K562 (cell line): ENCODE measurements around the gene RTL1. TPM values are rescaled to one million over a fixed set of nuclear protein-coding genes. Genes with fewer than 3 reads are reported as not detected.
A peak's percentile ranks its signal among the peaks of the same experiment; 100 is the strongest.

Experiments
- ARID1B ChIP-seq: fragments of 450-650 bp; IDR thresholded peaks from 2 replicates; pipeline ENCODE4 v1.6.1; 2016; ENCODE audit warnings: antibody characterized with exemption, mild to moderate bottlenecking, inconsistent platforms
- ATF7 ChIP-seq: fragments of 450-650 bp; IDR thresholded peaks from 2 replicates; pipeline ENCODE4 v1.7.1; 2014; ENCODE audit warnings: mild to moderate bottlenecking, moderate library complexity
- CBX1 ChIP-seq: sonication (generic); IDR thresholded peaks from 2 replicates; pipeline ENCODE4 v1.6.1; 2016; ENCODE audit warnings: antibody characterized with exemption, low read depth, mild to moderate bottlenecking
- CC2D1A ChIP-seq: fragments of 450-650 bp; IDR thresholded peaks from 2 replicates; pipeline ENCODE4 v1.6.1; 2017; ENCODE audit warnings: mild to moderate bottlenecking
- CHCHD3 ChIP-seq: fragments of 250-450 bp; sonication (Bioruptor Pico); IDR thresholded peaks from 2 replicates; pipeline ENCODE4 v2.1.2; 2022; ENCODE audit warnings: mild to moderate bottlenecking
- ERF ChIP-seq: fragments of 450-650 bp; formaldehyde crosslinking; IDR thresholded peaks from 2 replicates; pipeline ENCODE4 v1.4.0; 2020; ENCODE audit warnings: mild to moderate bottlenecking, mixed read lengths
- FIP1L1 ChIP-seq: fragments of 200-400 bp; formaldehyde crosslinking; IDR thresholded peaks from 2 replicates; pipeline ENCODE4 v1.6.1; 2018; ENCODE audit warnings: mild to moderate bottlenecking, low read depth, low read length; ENCODE audit not compliant: poor library complexity, severe bottlenecking
- GMEB1 ChIP-seq: fragments of 250-450 bp; sonication (Bioruptor Pico); IDR thresholded peaks from 2 replicates; pipeline ENCODE4 v1.4.0; 2020; ENCODE audit warnings: mild to moderate bottlenecking
- GTF2A2 ChIP-seq: IDR thresholded peaks from 2 replicates; pipeline ENCODE4 v1.6.1; 2016; ENCODE audit warnings: mild to moderate bottlenecking, missing genetic modification characterization, missing compliant biosample characterization
- HES1 ChIP-seq: fragments of 450-650 bp; IDR thresholded peaks from 2 replicates; pipeline ENCODE4 v1.6.1; 2016; ENCODE audit warnings: low read depth, mild to moderate bottlenecking, moderate library complexity
- ILF3 ChIP-seq: fragments of 450-650 bp; IDR thresholded peaks from 2 replicates; pipeline ENCODE4 v1.6.1; 2018; ENCODE audit warnings: antibody characterized with exemption, mild to moderate bottlenecking, moderate library complexity, borderline replicate concordance
- KDM4B ChIP-seq, 2 experiments: fragments of 450-650 bp in 1 of 2; sonication (generic) in 1 of 2; IDR thresholded peaks; 2 replicates each; pipeline ENCODE4 v1.6.1; 2016 to 2017; ENCODE audit warnings: borderline replicate concordance in 2 of 2, antibody characterized with exemption in 1 of 2, low read depth in 1 of 2, mild to moderate bottlenecking in 1 of 2
- MLX ChIP-seq, 2 experiments: fragments of 450-650 bp in 1 of 2; sonication (generic) in 1 of 2; formaldehyde crosslinking; conservative IDR thresholded peaks; 2 replicates each; pipeline versions ENCODE4 v1.4.0 to v1.8.1; 2020 to 2022; ENCODE audit warnings: mild to moderate bottlenecking in 1 of 2, missing genetic modification reagents in 1 of 2
- PKNOX1 ChIP-seq: fragments of 450-650 bp; IDR thresholded peaks from 2 replicates; pipeline ENCODE4 v1.6.1; 2016
- RFX7 ChIP-seq: fragments of 250-450 bp; sonication (Bioruptor Pico); IDR thresholded peaks from 2 replicates; pipeline ENCODE4 v1.5.1; 2021; ENCODE audit warnings: mild to moderate bottlenecking
- SIN3A ChIP-seq, 2 experiments: fragments of 150-350 bp in 1 of 2; IDR thresholded peaks; 2 replicates each; pipeline ENCODE4 v1.6.1; 2011 to 2016; ENCODE audit warnings: borderline replicate concordance in 2 of 2, low read depth in 2 of 2, low read length in 2 of 2, mild to moderate bottlenecking in 2 of 2, moderate library complexity in 2 of 2; ENCODE audit not compliant: control insufficient read depth in 1 of 2
- SMARCE1 ChIP-seq: fragments of 450-650 bp; IDR thresholded peaks from 2 replicates; pipeline ENCODE4 v1.7.1; 2016; ENCODE audit warnings: mild to moderate bottlenecking
- TOE1 ChIP-seq, 2 experiments: fragments of 450-650 bp in 1 of 2; sonication (generic) in 1 of 2; formaldehyde crosslinking in 1 of 2; IDR thresholded peaks; 2 replicates each; pipeline versions ENCODE4 v1.7.1 to v1.8.0; 2016 to 2022; ENCODE audit warnings: borderline replicate concordance in 2 of 2, mild to moderate bottlenecking in 2 of 2, antibody characterized with exemption in 1 of 2, inconsistent platforms in 1 of 2, low read depth in 1 of 2, missing genetic modification reagents in 1 of 2, moderate library complexity in 1 of 2
- ZNF12 ChIP-seq: sonication (generic); formaldehyde crosslinking; IDR thresholded peaks from 2 replicates; pipeline ENCODE4 v1.4.0; 2020; ENCODE audit warnings: mild to moderate bottlenecking, missing genetic modification reagents
- ZNF174 ChIP-seq: fragments of 250-450 bp; sonication (Bioruptor Pico); IDR thresholded peaks from 2 replicates; pipeline ENCODE4 v1.4.0; 2020; ENCODE audit warnings: mild to moderate bottlenecking
- ZNF184 ChIP-seq: sonication (generic); formaldehyde crosslinking; IDR thresholded peaks from 2 replicates; pipeline ENCODE4 v1.5.0; 2020; ENCODE audit warnings: missing genetic modification reagents
- ZNF445 ChIP-seq: fragments of 250-450 bp; sonication (Bioruptor Pico); IDR thresholded peaks from 2 replicates; pipeline ENCODE4 v1.4.0; 2020; ENCODE audit warnings: low read depth, mild to moderate bottlenecking, moderate library complexity
- ZNF79 ChIP-seq: fragments of 250-450 bp; sonication (Bioruptor Pico); IDR thresholded peaks from 2 replicates; pipeline ENCODE4 v1.4.0; 2020; ENCODE audit warnings: low read depth, mild to moderate bottlenecking, moderate library complexity
- polyA plus RNA-seq, 8 experiments: library from polyadenylated mRNA; depleted of rRNA in 4 of 8; stranded (reverse) in 5 of 8; unstranded in 3 of 8; fragments of >200 nt; fragmentation: Nextera tagmentation in 2 of 8; fragmentation: Illumina TruSeq in 1 of 8; extraction: Ambion mirVana in 2 of 8; extraction: Trizol in 1 of 8; gene quantifications; 2 replicates each; pipeline versions ENCODE4 v1.2.1 to v1.2.3, GENCODE V29; 2011 to 2014; ENCODE audit warnings: inconsistent platforms in 1 of 8, missing spikeins in 1 of 8
- total RNA-seq, 7 experiments: library from RNA; depleted of rRNA in 6 of 7; stranded (reverse); fragments of >200 nt in 6 of 7; fragmentation: Illumina TruSeq in 2 of 7; extraction: Trizol in 2 of 7; gene quantifications; 2 replicates each; pipeline versions ENCODE4 v1.2.1 to v1.2.3, GENCODE V29; 2011 to 2021; ENCODE audit warnings: low replicate concordance in 1 of 7

RTL1 gene
- total and polyA plus RNA-seq, 9 of the 15 experiments (the other 6 are each of a cell fraction or from before 2014, with no cell fraction given): not detected

- TF ChIP-seq MLX (CRISPR knock-in tag; conservative IDR thresholded peaks at IDR 0.05) (no peak), SIN3A (IDR thresholded peaks at IDR 0.05; ENCODE audit: borderline replicate concordance in 2 of 2, control insufficient read depth in 1 of 2, low read depth in 2 of 2, low read length in 2 of 2) (no peak), RFX7 (no peak), ATF7 (peak; percentile 67), TOE1 (IDR thresholded peaks at IDR 0.05; ENCODE audit: borderline replicate concordance) (peak; percentile 81), TOE1 (CRISPR knock-in tag; IDR thresholded peaks at IDR 0.05; ENCODE audit: borderline replicate concordance, low read depth) (no peak), ZNF445 (CRISPR knock-in tag) (no peak), CC2D1A (no peak), CBX1 (no peak), ZNF12 (CRISPR knock-in tag) (no peak), PKNOX1 (peak; percentile 70; the same call in 1 of the 2 replicates), CHCHD3 (CRISPR knock-in tag) (no peak), ILF3 (no peak), HES1 (no peak), SMARCE1 (peak; percentile 53; the same call in 1 of the 2 replicates), ZNF79 (CRISPR knock-in tag) (no peak), KDM4B (IDR thresholded peaks at IDR 0.05; ENCODE audit: borderline replicate concordance in 2 of 2, low read depth in 1 of 2) (no peak), GTF2A2 (tag) (no peak), ZNF184 (no peak), ERF (CRISPR knock-in tag) (peak; percentile 22; the same call in 1 of the 2 replicates), FIP1L1 (no peak), GMEB1 (no peak), ARID1B (peak; percentile 87), ZNF174 (no peak)
Observed at GRCh38 chr14:100871234-100872186, 32.0 kb downstream of the RTL1 start (continued).
